Left forelimb (tissue), 1 donor: ENCODE data around the gene IL20.

Experiments
- DNase-seq: peaks from one replicate; pipeline ENCODE4 v3.0.0-alpha.2; 2018; ENCODE audit warnings: low spot score

Gene IL20

GRCh38 chr1:206880314-206880713 lies 14.9 kb downstream of the IL20 start:
- no peak for DNase-seq

- DNase-seq = no peak
These were observed 17.1 kb downstream of the IL20 start for GRCh38 chr1:206882555-206882954.

- DNase-seq = no peak
These were observed 17.7 kb downstream of the IL20 start for GRCh38 chr1:206883160-206883559.

GRCh38 chr1:206883876-206884275 lies 18.5 kb downstream of the IL20 start:
- no peak for DNase-seq

- DNase-seq = no peak
These were observed 20.1 kb downstream of the IL20 start for GRCh38 chr1:206885341-206886060.

GRCh38 chr1:206886831-206887230 lies 21.4 kb downstream of the IL20 start:
- no peak for DNase-seq

- no peak for DNase-seq
These were observed 22.3 kb downstream of the IL20 start for GRCh38 chr1:206887701-206888100.

GRCh38 chr1:206890125-206891060 lies 25.0 kb downstream of the IL20 start:
- DNase-seq = no peak

GRCh38 chr1:206891412-206891811 lies 26.0 kb downstream of the IL20 start:
- no peak for DNase-seq

GRCh38 chr1:206892351-206892984 lies 27.0 kb downstream of the IL20 start:
- no peak for DNase-seq

- no peak for DNase-seq
These were observed 28.0 kb downstream of the IL20 start for GRCh38 chr1:206893380-206893779.

GRCh38 chr1:206895325-206895724 lies 29.9 kb downstream of the IL20 start:
- DNase-seq = no peak

- DNase-seq = no peak
These were observed 30.4 kb downstream of the IL20 start for GRCh38 chr1:206895837-206896242.

- no peak for DNase-seq
These were observed 30.8 kb downstream of the IL20 start for GRCh38 chr1:206896261-206896660.

GRCh38 chr1:206897175-206897574 lies 31.8 kb downstream of the IL20 start, which contains the start of gene IL24:
TSS of gene IL24 (plus strand) at chr1:206897443. CDS start at chr1:206897833, 390 bp downstream.
- DNase-seq = no peak

- DNase-seq = no peak
These were observed 32.9 kb downstream of the IL20 start for GRCh38 chr1:206898089-206898914.

- no peak for DNase-seq
These were observed 33.5 kb downstream of the IL20 start for GRCh38 chr1:206898915-206899431.

GRCh38 chr1:206899717-206900116 lies 34.3 kb downstream of the IL20 start:
- no peak for DNase-seq

GRCh38 chr1:206900149-206900548 lies 34.7 kb downstream of the IL20 start:
- DNase-seq = no peak

- DNase-seq = no peak
These were observed 36.5 kb downstream of the IL20 start for GRCh38 chr1:206901944-206902343.

GRCh38 chr1:206902702-206903101 lies 37.3 kb downstream of the IL20 start:
- no peak for DNase-seq
